ENCODE data around the gene FAM174B.

- no peak for TF ChIP-seq CTCF (IDR thresholded peaks at IDR 0.05)
- TF ChIP-seq POLR2A (IDR thresholded peaks at IDR 0.05): no peak
- no peak for TF ChIP-seq POLR2AphosphoS5 (IDR thresholded peaks at IDR 0.05; ENCODE audit: insufficient read depth in 1 of 2, low read depth in 1 of 2)
These were observed 20.8 kb downstream of the FAM174B start for GRCh38 chr15:92634671-92635201.
